ENCODE measurements around the gene ELK1. TPM values are rescaled to one million over a fixed set of nuclear protein-coding genes. Genes with fewer than 3 reads are reported as not detected.

The ELK1 gene
- total and polyA plus RNA-seq, 2 experiments from 2014 or later = 20.6 to 36.6 TPM

- DNase-seq (ENCODE audit: low read depth in 1 of 2, low spot score in 1 of 2) = peak; percentile 54 to 61
- peak overlapping the region; percentile 60 for H3K27ac ChIP-seq
- TF ChIP-seq CTCF (IDR thresholded peaks at IDR 0.05; ENCODE audit: low read depth, low read length) = peak; percentile 55
- H3K4me1 ChIP-seq (ENCODE audit: low read depth) = no peaks in the 10 kb centered on the region
- H3K4me3 ChIP-seq = no peak overlapping the region
- H3K27me3 ChIP-seq = no peaks in the 10 kb centered on the region
- no peaks in the 10 kb centered on the region for H3K9me3 ChIP-seq (ENCODE audit: low read depth)
- peaks cover 10% of the 10 kb centered on the region for H3K36me3 ChIP-seq
These were observed 5.7 kb downstream of the ELK1 start for GRCh38 chrX:47644557-47645091.

- peak overlapping the region; percentile 60 for H3K27ac ChIP-seq
- H3K27me3 ChIP-seq = no peaks in the 10 kb centered on the region
- H3K9me3 ChIP-seq (ENCODE audit: low read depth) = no peaks in the 10 kb centered on the region
- no peaks in the 10 kb centered on the region for H3K4me1 ChIP-seq (ENCODE audit: low read depth)
- peak; percentile 51 to 55 for DNase-seq (ENCODE audit: low read depth in 1 of 2, low spot score in 1 of 2)
- H3K4me3 ChIP-seq = no peak overlapping the region
- peak; percentile 55 for TF ChIP-seq CTCF (IDR thresholded peaks at IDR 0.05; ENCODE audit: low read depth, low read length)
- peaks cover 12% of the 10 kb centered on the region for H3K36me3 ChIP-seq
These were observed 6.4 kb downstream of the ELK1 start for GRCh38 chrX:47643926-47644325.

GRCh38 chrX:47638816-47639215, 11.5 kb downstream of the ELK1 start:
- H3K27me3 ChIP-seq = no peaks in the 10 kb centered on the region
- H3K4me3 ChIP-seq = no peak overlapping the region
- H3K4me1 ChIP-seq (ENCODE audit: low read depth) = no peaks in the 10 kb centered on the region
- TF ChIP-seq CTCF (IDR thresholded peaks at IDR 0.05; ENCODE audit: low read depth, low read length) = no peak
- DNase-seq (ENCODE audit: low read depth in 1 of 2, low spot score in 1 of 2) = no peak
- H3K36me3 ChIP-seq = peaks cover 12% of the 10 kb centered on the region
- no peak overlapping the region for H3K27ac ChIP-seq
- H3K9me3 ChIP-seq (ENCODE audit: low read depth) = no peaks in the 10 kb centered on the region

- Histone ChIP-seq H3K4me1 (ENCODE audit: low read depth) (no peaks in the 10 kb centered on the region), H3K36me3 (peaks cover 12% of the 10 kb centered on the region), H3K4me3 (no peak overlapping the region), H3K27me3 (no peaks in the 10 kb centered on the region), H3K9me3 (ENCODE audit: low read depth) (no peaks in the 10 kb centered on the region), H3K27ac (no peak overlapping the region)
- DNase-seq (ENCODE audit: low read depth in 1 of 2, low spot score in 1 of 2) = peak; percentile 20 to 39
- TF ChIP-seq CTCF (IDR thresholded peaks at IDR 0.05; ENCODE audit: low read depth, low read length) = no peak
These were observed 12.7 kb downstream of the ELK1 start for GRCh38 chrX:47637546-47638195.

GRCh38 chrX:47634871-47635575, 15.3 kb downstream of the ELK1 start:
- Histone ChIP-seq H3K27me3 (no peaks in the 10 kb centered on the region), H3K9me3 (ENCODE audit: low read depth) (no peaks in the 10 kb centered on the region), H3K27ac (no peak overlapping the region), H3K4me3 (no peak overlapping the region), H3K36me3 (peaks cover 5% of the 10 kb centered on the region), H3K4me1 (ENCODE audit: low read depth) (no peaks in the 10 kb centered on the region)
- no peak for TF ChIP-seq CTCF (IDR thresholded peaks at IDR 0.05; ENCODE audit: low read depth, low read length)
- no peak for DNase-seq (ENCODE audit: low read depth in 1 of 2, low spot score in 1 of 2)
